HG02943 (cell line): ENCODE results near the gene DMD.
"Not testable (repeated sequence)": the region's sequence is repeated elsewhere in the genome, so short reads cannot be mapped to it uniquely, and the experiment has no call there.

ENCODE experiments used
- ATAC-seq: cut with Tn5 transposase; IDR thresholded peaks from one replicate; pipeline ENCODE4 v1.9.1; 2021; ENCODE audit warnings: mild to moderate bottlenecking, low read depth, moderate library complexity; ENCODE audit not compliant: unreplicated experiment

The DMD gene

DNA sequence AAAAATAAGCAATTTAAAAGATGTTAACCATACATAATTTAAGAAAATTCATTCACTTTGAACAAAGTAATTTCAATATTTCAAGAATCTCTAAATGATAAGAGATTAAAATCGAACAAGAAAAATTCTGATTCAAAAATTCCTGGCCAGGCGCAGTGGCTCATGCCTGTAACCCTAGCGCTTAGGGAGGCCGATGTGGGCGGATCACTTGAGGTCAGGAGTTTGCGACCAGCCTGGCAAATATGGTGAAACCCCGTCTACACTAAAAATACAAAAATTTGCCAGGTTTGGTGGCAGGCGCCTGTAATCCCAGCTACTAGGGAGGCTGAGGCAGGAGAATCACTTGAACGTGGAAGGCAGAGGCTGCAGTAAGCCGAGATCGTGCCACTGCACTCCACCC, 1279.0 kb downstream of the DMD start:
- ATAC-seq: not testable (repeated sequence)

DNA sequence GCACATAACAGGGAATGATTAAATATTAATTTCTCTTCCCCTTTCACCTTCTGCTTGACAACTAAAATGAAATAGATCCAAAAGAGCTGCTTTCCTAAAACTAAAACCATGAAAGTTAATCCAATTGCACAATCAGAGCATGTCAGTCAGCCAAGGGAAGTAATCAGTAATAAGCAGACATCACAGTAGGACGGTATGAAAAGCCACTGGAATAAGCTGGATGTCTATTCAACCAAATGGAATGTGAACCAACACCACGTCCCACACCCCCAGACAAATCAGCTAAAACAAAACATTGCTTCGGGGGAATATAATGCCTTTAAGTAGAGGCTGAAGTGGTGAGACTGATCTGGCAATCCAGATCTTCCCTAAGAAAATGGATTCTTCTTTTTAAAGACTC, 1280.1 kb downstream of the DMD start:
- ATAC-seq: no peak

DNA sequence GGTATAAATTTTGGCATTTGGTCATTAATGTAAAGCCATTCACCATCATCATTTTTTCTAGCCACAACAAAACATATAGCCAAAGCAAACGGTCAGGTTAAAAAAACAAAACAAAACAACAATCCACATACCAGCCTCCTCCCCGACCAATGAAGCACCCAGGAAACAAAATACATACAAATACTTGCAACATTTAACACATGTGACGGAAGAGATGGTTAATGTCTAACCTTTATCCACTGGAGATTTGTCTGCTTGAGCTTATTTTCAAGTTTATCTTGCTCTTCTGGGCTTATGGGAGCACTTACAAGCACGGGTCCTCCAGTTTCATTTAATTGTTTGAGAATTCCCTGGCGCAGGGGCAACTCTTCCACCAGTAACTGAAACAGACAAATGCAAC, 1282.0 kb downstream of the DMD start:
- ATAC-seq: no peak

- ATAC-seq: no peak
Observed at GRCh38 chrX:31921236-31921635, 1290.1 kb downstream of the DMD start.

DNA sequence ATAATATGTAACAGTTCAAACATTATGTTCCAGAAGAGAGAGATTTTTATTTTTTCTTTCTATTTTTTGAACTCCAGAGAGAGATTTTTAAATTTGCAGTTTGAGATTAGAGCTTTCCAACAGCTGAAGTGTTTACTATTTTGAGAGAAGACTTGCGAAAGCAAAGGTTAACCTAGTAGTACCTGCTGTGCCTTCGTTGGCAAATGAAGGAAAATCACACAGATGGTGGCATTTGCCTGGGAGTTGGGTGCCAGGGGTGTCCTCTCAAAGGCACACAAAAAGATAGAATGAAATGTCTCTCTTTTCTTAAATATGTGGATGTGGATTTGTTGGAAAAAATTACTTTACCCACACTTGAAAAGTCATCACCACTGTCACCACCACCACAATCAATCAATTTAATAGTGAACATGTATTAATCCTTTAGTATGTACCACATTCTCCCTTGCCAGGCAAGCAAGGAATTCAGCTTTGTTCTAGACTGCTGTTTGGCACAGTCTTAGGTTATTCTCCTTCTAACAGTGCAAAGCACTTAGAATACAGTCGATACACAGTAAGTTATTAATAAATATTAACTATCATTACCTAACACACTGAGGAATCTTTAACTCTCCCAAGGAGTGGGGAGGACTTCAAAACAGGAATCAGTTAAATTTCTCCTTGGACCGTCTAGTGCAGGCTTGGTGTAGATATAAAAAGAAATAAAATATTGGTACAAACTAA, 1301.3 kb downstream of the DMD start:
- ATAC-seq: no peak

GRCh38 chrX:31894152-31894551, 1317.2 kb downstream of the DMD start:
- no peak for ATAC-seq

DNA sequence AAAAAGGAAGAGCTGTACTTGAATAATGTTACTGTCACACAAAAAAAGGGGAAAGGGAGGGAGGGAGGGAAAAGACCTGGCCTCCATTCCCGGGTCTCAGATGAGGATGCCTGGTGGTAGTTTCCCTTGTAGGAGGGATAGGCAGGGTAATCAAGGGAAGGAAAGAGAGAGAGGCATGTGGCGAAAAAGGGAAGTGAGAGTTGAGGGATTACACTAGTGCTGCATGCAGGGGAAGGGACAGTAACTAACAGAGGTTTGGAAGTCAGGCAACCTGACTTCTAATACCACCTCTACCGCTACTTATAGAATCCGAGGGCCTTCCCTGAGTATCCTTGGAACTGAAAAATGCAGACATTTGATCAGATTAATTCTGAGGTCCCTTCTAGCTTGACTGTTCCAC, 1317.8 kb downstream of the DMD start:
- ATAC-seq: peak; percentile 83

GRCh38 chrX:31889088-31889487, 1322.3 kb downstream of the DMD start:
- ATAC-seq: no peak

GRCh38 chrX:31884535-31884934, 1326.8 kb downstream of the DMD start:
- no peak for ATAC-seq

GRCh38 chrX:31872007-31872406, 1339.3 kb downstream of the DMD start:
- ATAC-seq: no peak

DNA sequence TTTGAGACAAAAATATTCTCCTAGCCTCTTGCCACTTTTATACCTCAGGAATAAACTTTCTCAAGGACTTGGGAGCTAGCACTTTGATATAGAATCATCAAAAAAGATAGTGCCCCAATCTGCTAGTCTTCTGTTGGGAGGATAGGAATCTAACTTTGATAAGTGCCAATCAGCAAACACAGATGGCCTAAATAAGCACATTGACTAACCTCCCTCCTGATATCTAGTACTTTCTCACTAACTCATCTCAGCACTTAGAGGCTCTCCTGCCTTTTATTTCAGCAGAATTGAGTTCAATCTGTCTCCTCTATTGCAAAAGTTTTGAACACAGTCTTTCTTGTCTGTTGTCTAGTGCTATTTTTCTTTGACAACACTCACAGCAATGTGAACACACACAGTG, 1341.1 kb downstream of the DMD start:
- ATAC-seq: no peak

GRCh38 chrX:31860686-31861085, 1350.7 kb downstream of the DMD start:
- ATAC-seq: no peak

- no peak for ATAC-seq
Observed at GRCh38 chrX:31858915-31859314, 1352.4 kb downstream of the DMD start.

GRCh38 chrX:31854716-31855115, 1356.6 kb downstream of the DMD start:
- no peak for ATAC-seq

- no peak for ATAC-seq
Observed at GRCh38 chrX:31851761-31852160, 1359.6 kb downstream of the DMD start.

- no peak for ATAC-seq
Observed at GRCh38 chrX:31847773-31848172, 1363.6 kb downstream of the DMD start.

GRCh38 chrX:31845003-31845402, 1366.3 kb downstream of the DMD start:
- ATAC-seq: no peak

DNA sequence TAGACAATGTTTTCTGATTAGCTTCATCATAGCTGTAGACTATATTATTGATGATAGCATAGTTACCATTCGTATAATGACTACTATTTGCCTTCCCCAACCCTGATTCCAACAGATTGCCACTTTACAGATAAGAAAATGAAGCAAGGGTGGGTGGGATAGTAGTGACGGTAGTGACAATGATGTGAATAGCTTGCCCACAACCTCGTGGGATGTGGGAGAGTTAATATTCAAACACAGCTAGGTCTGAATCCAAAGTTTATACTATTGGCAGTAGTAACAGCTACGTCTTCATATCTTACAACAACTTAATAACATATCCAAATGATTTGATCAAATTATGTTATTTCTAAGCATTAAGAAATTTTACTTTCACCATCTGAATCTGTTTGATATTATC, 1372.7 kb downstream of the DMD start:
- no peak for ATAC-seq

DNA sequence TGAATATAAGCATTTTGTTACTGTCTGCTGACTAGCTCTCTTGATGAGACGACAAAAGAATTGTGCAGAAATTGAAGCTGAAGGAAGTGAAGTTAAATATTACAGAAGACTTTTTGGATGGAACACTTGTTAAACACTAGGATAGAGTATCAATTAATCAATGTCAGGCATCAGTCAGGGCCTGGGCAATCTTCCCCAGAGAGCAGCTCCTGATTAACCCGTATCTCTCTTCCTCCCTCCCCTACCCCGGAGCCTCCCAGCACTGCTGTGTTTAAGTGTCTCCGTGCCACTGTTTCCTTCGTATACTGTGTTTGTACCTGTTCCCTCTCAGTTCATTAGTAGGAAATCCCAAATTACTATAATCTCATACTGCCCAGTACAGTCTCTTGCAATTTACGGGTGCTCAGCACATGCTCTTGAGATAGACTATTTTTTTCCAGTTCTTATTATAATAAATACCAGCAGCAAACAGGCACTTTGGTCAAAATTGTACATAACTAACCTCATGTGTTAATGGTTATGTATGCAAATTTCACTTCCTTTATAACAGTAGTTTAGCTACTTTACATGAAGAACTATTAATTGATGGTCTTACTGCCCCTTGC, 1373.8 kb downstream of the DMD start:
- no peak for ATAC-seq

DNA sequence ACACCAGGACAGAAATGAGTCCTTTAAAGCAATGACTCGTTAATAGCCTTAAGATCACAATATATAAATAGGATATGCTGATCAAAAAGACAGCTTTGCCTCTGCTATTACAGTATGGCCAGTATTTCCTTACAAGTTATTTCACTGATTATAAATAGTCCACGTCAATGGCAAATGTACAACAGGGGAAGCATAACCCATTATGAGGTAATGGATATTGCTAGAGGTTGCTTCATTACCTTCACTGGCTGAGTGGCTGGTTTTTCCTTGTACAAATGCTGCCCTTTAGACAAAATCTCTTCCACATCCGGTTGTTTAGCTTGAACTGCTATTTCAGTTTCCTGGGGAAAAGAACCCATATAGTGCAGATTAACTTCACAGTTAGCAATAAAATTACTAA, 1374.9 kb downstream of the DMD start:
- ATAC-seq: no peak

DNA sequence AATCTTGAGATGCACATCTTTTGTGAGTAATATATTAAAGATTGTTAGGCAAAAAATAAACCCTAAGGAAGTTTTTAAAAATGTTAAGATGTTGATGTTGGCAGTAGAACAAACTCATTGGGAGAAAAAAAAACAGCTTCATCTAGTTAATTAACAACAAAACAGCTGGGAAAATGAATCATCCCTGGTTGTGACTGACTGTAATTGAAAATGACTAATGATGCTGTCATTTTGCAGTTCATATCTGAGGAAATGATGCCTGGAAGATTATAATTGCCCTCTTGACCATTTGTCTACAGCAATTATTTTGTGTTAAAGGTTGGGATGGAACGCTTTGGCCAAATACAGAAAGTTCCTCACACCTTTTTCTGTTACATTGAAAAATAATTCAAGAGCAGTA, 1379.1 kb downstream of the DMD start:
- ATAC-seq: no peak

DNA sequence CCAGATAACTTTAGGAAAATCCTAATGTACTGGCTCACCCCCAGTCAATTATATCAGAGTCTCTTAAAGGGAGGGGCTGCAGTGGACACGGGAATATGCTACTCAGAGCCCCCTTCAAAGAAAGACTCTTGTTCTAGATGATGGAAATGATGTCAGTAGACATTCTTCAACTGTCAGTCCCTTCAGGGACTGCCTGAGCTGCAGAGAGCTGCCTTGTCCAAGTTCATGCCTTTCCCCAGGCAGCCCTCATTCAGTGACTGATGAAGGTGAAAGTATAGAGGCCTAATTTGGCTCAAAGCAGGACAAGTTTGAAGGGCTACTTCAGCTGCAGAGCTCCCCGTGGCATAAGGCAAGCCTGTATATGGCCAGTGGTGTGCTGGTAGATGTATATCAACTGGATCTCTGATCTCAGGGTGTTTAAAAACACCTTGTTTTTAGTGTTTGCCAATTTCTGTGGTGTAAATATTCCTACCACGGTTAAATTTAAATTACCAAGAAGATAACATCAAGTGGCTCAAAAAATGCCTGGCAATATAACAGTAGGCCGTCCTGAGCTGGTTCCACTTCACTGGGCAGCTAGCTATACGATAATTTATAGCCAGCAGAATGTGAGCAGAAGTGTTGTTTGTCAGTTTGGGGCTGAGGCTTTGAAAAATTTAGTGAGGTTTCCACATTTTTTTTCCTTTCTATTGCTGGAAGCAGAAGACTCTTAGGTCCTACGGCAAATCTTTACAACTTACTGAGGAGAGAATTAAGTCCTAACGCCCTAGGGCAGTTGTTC, 1390.7 kb downstream of the DMD start:
- no peak for ATAC-seq
